Activated CD8-positive, alpha-beta memory T cell treated with anti-CD3 and anti-CD28 coated beads, Interleukin-2, amount 50 U/mL, for 1 hour (primary cell): Measurements from ENCODE around the gene RBFOX1.

Experiments
- DNase-seq: peaks from one replicate; pipeline ENCODE4 v3.0.0-alpha.2; 2020; ENCODE audit errors: extremely low read depth

RBFOX1 gene

DNA sequence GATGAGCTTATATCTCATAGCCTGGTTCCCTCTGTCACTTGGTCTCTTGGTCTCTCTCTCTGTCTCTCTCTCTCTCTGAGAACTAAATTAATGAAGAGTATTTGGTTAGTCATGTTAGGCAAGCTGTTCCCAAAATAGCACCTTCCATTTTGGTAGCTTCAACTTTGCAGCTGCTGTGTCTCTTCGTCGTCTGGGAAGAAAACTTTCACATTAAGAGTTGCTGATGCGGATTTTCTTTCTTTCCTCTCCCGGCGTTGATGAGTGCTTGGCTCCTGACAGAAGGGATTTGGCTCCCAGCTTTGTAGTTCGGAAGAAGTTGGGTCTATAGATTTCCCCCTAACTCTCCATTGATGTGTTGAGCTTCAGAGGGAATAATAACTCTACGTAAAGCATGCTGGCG lies at the start of gene RBFOX1:
Gene RBFOX1 (plus strand): TSS at position 235 of the 400 bp plus-strand sequence.
- DNase-seq, result no peak

DNA sequence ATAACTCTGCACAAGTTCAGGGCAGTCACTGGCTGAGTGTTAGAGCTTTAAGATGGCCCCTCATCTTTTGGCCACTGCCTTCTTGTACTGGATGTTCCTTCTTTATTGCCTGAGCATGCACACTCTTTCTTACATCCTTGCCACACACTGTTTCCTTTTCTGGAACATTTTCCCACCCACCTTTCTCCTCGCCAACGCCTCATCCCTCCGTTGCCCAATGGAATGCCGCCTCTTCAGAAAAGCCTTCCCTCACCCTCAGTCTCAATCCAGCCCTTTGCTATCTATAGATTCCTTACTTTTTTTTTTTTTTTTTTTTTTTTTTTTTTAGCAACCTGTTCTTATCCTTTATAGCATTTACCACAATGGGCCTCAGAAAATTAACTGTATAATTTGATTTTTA lies 47.9 kb upstream of the RBFOX1 start:
- no peak for DNase-seq

DNA sequence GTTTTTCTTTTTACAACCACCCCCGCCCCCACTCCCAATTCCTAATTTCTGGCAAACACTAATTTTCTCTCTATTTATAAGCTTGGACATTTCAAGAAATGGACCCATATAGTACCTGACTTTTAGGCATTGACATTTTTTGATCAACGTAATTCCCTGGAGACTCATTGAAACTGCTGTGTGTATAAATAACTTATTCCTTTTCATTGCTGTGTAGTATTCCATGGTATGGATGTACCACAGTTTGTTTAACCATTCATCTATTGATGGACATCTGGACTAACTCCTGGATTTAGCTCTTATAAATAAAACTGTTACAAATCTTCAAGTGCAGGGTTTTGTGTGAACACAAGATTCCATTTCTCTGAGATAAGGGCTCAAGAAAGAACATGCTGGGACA lies 47.1 kb upstream of the RBFOX1 start:
- DNase-seq, result no peak

DNA sequence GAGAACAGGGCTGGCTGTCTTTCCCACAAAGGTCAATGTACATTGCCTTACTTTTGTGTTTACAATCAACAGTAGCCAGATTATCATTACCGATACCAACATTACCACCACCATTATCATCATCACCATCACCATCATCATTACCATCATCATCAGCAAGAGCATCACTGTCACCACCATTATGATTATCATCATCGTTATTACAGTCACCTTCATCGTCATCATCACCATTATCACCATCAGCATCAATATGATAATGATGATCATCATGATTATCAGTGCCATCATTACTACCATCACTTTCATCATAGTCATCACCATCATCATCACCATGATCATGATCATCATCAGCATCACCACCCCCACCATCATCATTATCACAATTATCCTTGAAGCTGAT lies 43.3 kb upstream of the RBFOX1 start:
- DNase-seq, result no peak

DNA sequence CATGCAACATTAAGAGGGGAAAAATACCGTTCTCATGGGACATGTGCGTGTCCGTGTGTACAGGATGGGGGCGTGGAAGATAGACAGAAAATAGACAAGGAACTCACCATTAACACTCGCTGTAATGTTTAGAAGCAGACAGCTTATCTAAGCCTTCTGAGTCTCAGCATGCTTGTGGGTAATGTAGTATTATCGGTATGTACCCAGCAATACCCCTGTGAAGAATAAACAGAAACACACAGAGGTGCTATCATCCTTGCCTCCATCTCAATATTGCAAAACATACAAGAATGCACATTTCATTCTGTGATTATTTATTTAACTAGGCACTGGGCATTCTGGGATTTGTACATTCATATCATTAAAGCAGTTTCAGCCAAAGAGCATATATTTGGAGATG lies 42.0 kb upstream of the RBFOX1 start:
- no peak for DNase-seq

DNA sequence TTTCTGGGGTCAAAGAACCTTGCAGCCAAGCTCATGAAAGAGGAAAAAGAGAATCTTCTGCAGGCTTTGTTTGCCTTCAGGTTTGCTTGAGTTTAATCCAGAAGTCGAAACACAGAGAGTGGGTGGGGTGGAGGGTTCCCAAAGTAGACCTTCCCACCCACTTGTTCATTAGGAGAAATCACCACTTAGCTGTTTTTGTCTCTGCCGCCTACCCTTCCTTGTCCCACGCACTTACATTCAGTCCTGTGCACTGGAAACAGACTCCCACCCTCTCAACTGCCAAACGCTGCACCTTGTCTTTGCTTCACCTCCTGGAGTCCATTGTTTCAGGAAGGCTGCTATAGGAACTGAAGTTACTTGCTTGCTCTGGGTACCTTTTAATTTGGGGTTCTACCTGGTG lies 38.6 kb upstream of the RBFOX1 start:
- no peak for DNase-seq

DNA sequence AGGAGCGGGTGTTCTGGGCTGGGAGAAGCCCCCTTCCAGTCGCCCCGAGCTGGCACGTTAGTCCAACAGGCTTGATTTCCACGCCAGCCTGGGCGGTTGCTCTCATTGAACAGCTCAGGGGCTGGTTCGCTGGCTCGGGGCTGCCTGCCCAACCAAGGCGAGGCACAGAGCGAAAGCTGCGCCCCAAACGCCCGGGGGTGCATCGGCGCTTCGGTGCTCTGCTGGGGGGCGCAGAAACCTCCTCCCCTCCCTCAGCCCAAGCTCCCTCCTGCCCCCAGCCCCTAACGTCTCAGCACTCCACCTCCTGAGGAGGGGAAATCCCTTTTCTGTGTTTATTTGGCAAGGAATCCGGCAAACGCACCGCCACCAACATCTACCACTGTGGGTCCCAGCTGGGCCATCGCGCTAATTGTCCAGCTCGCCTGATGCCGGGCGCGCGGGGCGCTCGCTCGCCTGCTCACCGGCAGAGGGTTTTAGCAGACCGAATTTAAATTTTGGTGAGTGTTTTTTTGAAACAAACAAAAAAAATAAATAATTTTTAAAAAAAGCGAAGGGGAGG lies 29.5 kb upstream of the RBFOX1 start:
- no peak for DNase-seq

DNA sequence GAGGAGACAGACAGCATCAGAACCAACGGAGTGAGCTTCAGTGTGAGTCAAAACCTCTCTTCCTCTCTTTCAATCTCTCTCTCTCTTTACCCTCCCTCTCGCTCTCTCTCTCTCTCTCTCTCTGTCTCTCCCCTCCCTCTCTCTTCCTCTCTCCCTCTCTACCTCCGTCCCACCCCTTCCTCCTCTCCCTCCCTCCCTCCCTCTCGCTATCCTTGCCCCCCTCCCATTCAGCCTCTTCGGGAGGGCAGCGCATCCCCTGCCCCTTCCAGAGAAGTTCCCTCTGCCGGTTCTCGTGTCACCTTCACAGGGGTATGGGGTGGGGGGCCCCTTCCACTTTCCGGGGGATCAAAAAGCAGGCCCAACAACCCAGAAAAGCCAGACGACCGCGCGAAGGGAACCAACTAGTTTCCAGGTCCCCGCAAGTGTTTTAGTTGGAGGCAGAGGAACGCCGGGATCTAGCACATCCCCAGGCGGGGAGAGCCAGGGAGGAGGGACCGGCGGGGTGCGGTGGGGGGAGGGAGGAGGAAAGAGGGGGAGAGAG lies 28.9 kb upstream of the RBFOX1 start:
- DNase-seq, result no peak

DNA sequence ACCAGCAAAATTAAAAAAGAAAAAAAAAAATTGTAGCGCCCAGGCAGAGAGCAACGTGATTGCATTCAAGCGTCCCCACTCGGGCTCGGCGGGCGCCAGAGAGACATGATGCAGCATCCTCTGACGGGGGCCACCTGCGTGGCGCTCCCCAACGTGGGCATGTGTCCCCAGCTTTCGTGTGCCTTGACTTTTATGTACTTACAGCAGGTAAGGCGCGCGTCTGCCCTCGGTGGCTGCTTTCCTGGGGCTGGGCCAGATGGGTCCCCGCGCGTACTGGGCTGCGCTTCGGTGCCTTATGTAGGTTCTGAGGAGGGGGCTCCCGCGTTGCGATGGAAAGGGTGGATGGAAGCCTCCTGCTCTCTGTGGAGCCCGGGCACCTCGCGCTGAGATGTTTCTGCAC lies 28.4 kb upstream of the RBFOX1 start:
- DNase-seq, result no peak

DNA sequence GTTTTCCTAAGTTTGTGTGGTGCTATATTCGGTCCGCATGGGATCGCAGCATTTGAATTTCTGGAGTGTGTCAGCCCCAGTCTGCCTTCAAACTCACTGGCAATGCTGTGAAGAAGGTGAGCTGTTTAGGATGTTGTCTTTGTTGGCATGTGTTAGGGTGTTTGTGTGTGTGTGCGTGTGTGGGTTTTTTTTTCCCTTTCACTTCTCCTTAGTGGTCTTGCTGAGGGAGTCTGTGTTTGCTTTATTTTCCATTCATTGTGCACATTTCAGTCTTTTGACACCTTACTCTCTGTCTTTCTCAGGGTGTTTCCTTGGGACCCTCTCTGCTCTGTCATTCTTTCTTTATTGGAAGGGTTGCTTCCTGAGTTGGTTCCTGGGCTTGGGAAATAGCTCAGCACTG lies 27.7 kb upstream of the RBFOX1 start:
- no peak for DNase-seq

DNA sequence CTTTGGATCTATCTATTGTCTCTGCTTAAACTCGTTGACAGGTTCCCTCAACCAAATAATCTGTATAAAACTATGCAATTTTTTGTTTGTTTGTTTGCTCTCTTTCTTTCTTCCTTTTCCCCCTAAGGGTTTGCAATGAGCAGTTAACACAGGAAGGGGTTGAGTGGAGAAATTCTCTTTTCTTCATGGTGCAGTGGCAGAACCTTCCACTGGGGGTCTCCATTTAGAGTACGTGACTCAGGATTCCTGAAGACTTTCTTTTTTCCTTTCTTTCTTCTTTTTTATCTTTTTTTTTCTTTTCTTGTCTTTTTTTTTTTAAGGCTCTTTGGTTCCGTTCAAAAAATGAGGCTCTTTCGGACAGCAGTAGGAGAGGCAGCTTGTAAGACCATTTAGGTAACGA lies 19.5 kb upstream of the RBFOX1 start:
- no peak for DNase-seq

DNA sequence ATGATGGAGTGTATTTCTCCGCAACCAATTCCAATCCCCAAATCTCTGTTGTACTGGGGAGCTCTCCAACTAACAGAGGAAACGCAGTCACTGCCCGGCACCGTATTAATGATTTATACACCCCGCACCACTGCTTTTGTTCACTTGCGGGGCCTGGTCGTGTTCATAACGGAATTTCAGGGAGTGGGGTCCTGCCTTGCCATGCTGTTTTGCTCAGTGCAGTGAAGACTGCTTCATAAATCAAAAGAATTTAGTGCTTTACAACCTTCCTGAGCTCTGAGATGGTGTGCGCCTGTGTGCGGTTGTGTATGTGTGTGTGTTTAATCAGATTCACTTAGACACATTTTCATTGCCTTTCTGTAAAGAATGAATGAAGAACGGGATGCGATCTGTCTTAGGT lies 18.5 kb upstream of the RBFOX1 start:
- DNase-seq, result no peak

DNA sequence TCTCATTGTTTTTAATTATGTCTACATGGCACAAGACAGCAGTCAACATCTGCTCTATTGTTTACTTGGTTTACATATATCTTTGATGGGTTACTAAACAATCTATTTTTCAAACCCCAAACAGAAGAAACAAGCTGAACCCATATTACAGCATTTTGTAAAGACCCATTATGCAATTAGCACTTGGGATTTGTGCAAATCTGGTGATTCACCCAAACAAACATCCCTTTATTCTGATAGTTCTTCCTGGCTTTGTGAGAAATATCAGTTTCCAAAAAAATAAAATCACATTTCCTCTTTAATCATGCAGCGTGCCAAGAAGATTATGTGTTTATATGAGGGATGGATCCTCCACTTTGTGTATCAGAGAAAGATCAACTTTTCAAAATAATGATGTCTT lies 16.8 kb upstream of the RBFOX1 start:
- no peak for DNase-seq

DNA sequence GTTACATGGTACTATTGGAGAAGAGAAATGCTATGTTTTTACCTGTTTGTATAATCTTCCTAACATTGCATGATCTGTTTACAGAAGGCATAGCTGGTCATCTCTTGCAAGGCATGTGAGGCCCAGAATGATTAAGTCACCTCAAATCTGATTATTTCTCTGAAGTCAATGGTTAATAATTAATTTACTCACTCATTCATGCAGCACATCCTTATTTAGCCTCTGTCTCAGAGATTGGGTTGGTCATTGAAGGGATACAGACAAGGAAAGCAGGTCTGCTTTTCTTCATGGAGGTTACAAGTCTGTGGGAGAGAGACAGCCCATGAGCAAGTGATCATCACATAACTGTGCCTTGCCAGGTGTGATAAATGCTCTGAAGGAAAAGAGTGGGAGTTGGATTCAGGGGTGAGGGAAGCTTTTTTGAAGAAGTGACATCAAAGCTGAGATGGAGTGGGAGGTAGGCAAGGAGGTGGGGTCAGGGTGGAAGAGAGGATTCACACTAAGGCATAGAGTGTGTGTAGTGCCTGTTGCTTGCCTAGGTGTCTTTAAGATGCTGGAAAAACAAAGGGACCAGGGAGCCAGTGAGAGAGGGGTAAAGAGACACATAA lies 16.3 kb upstream of the RBFOX1 start:
- no peak for DNase-seq

DNA sequence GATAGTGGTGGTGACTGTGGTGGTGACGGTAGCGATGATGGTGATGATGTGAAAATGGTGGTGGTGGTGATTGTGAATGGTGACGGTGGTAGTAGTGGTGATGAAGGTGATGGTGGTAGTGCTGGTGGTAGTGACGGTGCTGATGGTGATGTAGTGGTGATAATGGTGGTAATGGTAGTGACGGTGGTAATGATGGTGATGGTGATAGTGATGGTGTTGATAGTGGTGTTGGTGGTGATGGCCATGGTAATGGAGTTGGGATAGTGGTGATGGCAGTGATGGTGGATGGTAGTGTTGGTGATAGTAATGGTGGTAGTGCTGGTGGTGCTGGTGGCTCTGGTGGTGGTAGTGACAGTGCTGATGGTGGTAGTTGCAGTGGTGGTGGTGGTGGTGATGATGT lies 14.7 kb upstream of the RBFOX1 start:
- DNase-seq, result no peak

DNA sequence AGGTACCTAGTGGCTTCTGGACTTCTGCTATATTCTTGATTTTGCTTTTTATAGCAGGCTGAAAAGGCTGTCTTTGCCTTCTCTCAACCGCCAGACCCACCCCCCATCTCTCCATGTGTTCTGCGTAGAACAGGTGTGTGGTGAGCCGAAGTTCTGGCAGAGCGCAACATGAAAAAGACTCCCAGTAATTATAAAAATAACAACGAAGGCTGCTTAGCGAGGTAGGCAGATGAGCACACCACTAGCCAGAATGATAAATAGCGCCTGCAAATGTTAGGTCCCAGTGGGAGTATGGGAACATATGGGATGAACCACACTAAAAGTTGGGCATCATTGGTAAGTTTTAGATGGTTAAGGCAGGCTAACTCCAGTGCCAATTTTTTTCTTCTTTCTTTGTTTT lies 14.0 kb upstream of the RBFOX1 start:
- DNase-seq, result no peak

DNA sequence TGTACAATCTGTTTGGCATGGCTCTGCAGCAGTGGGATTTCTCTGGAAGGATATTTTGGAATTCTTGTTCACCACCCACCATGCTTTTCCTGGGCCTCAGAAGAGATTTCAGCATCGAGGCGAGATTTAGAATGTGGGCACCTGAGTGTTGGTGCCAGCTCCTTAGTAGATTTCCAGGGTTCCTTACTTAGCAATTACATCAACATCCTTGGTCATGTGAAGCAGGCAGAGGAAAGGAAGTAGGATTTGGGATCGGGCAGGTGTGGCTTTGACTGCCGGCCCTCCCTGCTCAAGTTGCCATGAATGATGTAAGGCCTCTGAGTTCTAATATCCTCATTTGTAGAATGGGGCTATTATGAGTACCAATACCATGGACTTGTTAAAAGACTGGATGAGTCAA lies 13.1 kb upstream of the RBFOX1 start:
- no peak for DNase-seq

DNA sequence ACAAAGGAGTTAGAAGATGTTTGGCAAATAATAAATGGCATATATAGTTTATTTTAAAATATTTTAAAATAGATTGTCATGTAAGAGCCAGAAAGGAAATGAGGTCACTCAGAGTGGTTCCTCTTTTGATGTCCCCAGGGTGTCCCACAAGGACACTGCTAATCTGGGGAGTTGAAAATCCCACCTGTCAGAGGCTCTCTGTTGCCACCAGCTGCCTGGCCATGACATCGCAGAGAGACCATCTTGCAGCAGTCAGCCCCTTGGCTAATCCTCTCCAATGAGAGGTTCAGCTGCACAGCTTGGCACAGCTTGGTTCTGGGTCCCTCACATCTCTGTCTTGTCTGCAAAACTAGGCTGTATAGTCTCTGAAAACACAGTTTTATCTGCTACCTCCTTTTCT lies 11.0 kb upstream of the RBFOX1 start:
- DNase-seq, result no peak

DNA sequence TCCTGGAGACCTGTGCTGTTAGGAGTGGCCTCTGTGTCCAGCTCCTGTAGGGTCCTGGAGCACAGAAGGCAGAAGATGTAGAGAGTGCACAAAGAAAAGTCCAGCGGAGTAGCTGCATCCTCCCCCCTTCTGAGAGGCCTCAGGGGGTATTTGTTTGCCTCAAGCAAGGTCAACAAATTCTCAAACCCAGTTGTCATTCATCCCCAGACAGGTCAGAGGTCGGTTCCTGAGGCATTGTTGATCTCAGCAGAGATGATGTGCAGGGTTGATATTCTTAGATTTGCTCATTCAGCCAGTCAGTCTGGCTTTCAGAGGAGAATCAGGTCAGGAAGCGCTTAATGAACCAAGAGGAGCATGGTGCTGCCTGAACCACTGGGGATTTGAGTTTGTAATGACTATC lies 8.3 kb upstream of the RBFOX1 start:
- no peak for DNase-seq

DNA sequence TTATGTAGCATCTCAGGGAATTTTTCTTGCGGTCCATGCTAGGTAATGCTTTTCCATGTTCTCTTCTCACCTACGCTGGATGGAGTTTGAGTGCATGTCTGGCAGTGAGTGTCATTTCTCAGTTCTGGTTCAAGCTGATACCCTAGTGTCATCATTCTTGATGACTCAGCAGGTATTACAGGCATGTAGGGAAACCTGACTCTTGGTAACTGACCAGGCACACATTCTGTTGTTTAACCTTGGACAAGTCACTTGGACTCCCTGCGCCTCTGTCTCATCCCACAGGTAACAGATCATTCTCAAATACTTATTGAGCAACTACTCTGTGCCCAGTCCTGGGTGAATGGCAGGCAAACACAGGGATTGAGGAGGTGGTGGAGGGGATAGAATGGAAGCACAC lies 6.8 kb upstream of the RBFOX1 start:
- no peak for DNase-seq

DNA sequence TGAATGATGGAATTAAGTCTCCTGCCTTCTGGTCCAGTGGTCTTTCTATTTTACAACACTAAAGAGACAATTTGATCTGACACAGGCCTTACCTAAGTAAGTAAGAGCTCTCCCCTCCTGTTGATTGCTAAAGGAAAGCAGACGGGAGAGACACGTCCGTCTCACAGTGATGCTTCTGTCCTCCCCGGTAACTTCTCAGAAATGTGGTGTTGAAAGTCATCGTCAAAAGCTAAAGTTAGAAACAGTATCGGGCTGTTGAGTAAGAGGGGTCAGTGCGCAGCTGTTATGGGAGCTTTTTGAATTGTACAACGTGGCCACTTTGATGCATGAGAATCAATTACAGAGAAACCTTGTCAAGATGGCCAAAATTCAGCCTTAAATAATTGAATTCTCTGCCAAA lies 1.9 kb upstream of the RBFOX1 start:
- no peak for DNase-seq

DNA sequence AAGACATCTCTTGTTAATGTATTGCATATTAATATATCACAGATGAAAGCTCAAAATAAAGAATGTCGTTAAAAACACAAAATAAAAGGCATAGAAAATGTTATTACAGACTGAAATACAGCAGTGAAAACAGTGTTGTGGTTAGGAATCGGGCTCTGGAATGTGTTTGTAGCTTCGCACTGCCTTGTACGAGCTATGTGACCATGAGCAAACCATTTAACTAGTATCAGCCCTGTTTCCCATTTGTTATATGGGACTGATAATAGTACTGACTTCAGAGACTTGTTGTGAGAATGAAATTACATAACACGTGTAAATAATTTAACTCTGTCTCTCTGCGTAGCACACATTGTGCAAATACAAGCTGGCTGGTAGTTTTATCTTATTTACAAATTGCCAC lies 648 bp upstream of the RBFOX1 start:
- no peak for DNase-seq

DNA sequence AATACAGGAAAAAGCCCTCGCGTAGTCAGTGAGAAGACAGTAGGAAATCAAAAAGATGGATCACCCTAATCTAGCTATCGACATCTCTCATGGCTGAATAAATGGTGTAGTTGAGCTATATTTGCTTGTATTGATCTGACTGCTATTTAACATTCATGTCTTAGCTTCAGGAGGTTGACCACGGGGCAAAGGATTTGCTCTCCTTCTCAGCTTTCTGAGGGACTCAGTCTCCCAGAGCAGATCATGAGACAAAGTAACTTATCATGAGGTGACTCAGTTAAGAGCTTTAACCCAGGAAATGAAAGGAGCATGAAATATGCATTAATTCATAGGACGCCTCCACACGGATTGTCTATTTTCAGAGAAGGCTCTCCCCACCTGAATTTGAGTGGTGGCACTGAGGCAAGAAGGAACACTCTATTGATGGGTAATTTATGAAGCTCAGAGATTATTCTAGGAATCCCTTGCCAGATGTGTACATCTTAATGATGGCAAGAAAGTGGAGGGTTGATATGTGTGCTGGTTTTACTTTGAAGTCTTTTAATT lies 608 bp downstream of the RBFOX1 start:
- DNase-seq, result no peak
